K562 (cell line): ENCODE results near the gene C2orf69. TPM values are rescaled to one million over a fixed set of nuclear protein-coding genes. Genes with fewer than 3 reads are reported as not detected.

ENCODE experiments used
- ATAC-seq: fragments of 200-7000 bp; cut with Tn5 transposase; 3 replicates; pipeline ENCODE4 v1.9.1; 2020; ENCODE audit warnings: moderate library complexity
- Bru-seq: library from RNA; stranded (reverse); fragments of 400-500 nt; gene quantifications from one replicate; lab custom pipeline; 2021; lab: Mats Ljungman, UMichigan
- BruChase-seq, 2 experiments: library from RNA; stranded (reverse); fragments of 400-500 nt; gene quantifications; one replicate each; lab custom pipeline; 2021; lab: Mats Ljungman, UMichigan
- BruUV-seq: library from RNA; stranded (reverse); fragments of 400-500 nt; replicated peaks from 2 replicates; lab custom pipeline; 2021; lab: Mats Ljungman, UMichigan
- CTCF ChIA-PET: fragments of 300-600 bp; formaldehyde crosslinking; extraction: SDS; loops from one replicate; lab custom pipeline; 2021; ENCODE audit warnings: low intra/inter-chr PET ratio; lab: Yijun Ruan, JAX
- POLR2A ChIA-PET: fragments of 300-600, 350-650 bp; sonication (Branson Sonifier 250); formaldehyde crosslinking; extraction: SDS; loops from one replicate; lab custom pipeline; 2021; ENCODE audit warnings: antibody characterized with exemption, inconsistent platforms; lab: Yijun Ruan, JAX
- DNase-seq, 4 experiments: peaks; one replicate each; pipeline versions ENCODE4 v3.0.0 to v3.0.0-alpha.2; 2011 to 2018; ENCODE audit warnings: low spot score in 3 of 4, mixed read lengths in 3 of 4; ENCODE audit errors: extremely low read depth in 1 of 4
- FAIRE-seq: peaks from 2 replicates; lab custom pipeline; 2011; peaks lifted over from hg19 to GRCh38; lab: Jason Lieb, UNC
- H2AFZ ChIP-seq: 2 replicates; pipeline ENCODE4 v1.6.0; 2011; ENCODE audit warnings: low read depth, low read length, control low read depth, inconsistent platforms
- H3K27ac ChIP-seq: fragments of 200-600 bp; 3 replicates; pipeline ENCODE4 v1.8.0; 2011; ENCODE audit warnings: low read depth, mild to moderate bottlenecking, control low read depth, inconsistent platforms, low read length, moderate library complexity, mixed read lengths; ENCODE audit errors: extremely low read depth
- H3K27me3 ChIP-seq, 2 experiments: fragments of 300-600 bp in 1 of 2; 2 replicates in 1 of 2; 3 replicates in 1 of 2; pipeline versions ENCODE4 v1.6.0 to v1.8.0; 2011; ENCODE audit warnings: inconsistent platforms in 2 of 2, low read length in 2 of 2, mild to moderate bottlenecking in 1 of 2, mixed read lengths in 1 of 2, moderate library complexity in 1 of 2; ENCODE audit not compliant: control insufficient read depth in 2 of 2, insufficient read depth in 2 of 2
- H3K36me3 ChIP-seq: fragments of 300-600 bp; 3 replicates; pipeline ENCODE4 v1.8.0; 2011; ENCODE audit warnings: mild to moderate bottlenecking, low read length, inconsistent platforms; ENCODE audit not compliant: control insufficient read depth, insufficient read depth
- H3K4me1 ChIP-seq, 2 experiments: fragments of 200-600 bp in 1 of 2; replicated peaks in 1 of 2; 2 replicates in 1 of 2; 3 replicates in 1 of 2; pipeline versions ENCODE4 v1.5.1 to v1.8.0; 2011; ENCODE audit warnings: inconsistent platforms in 2 of 2, low read length in 2 of 2, mild to moderate bottlenecking in 1 of 2, mixed read lengths in 1 of 2, moderate library complexity in 1 of 2; ENCODE audit not compliant: control insufficient read depth in 2 of 2, insufficient read depth in 2 of 2
- H3K4me2 ChIP-seq: 2 replicates; pipeline ENCODE4 v1.6.1; 2011; ENCODE audit warnings: low read length, control low read depth, inconsistent platforms, mixed read lengths; ENCODE audit not compliant: insufficient read depth
- H3K4me3 ChIP-seq: fragments of 200-600 bp; sonication (generic), shearing (Covaris generic); 2 replicates; pipeline ENCODE4 v1.5.1; 2016; ENCODE audit warnings: control low read depth, inconsistent platforms
- H3K79me2 ChIP-seq: fragments of 200-600 bp; 3 replicates; pipeline ENCODE4 v1.8.0; 2011; ENCODE audit warnings: low read length, inconsistent platforms; ENCODE audit not compliant: control insufficient read depth, insufficient read depth
- H3K9ac ChIP-seq, 2 experiments: 2 replicates each; pipeline versions ENCODE4 v1.6.0 to v1.6.1; 2011; ENCODE audit warnings: low read depth in 2 of 2, low read length in 2 of 2, control low read depth in 1 of 2, inconsistent platforms in 1 of 2, mild to moderate bottlenecking in 1 of 2, mixed read lengths in 1 of 2; ENCODE audit not compliant: insufficient read depth in 1 of 2
- H3K9me1 ChIP-seq: one replicate; pipeline ENCODE4 v1.6.0; 2011; ENCODE audit warnings: inconsistent platforms, mild to moderate bottlenecking, low read length, moderate library complexity; ENCODE audit not compliant: control insufficient read depth, insufficient read depth
- H3K9me3 ChIP-seq: replicated peaks from 2 replicates; pipeline ENCODE4 v1.5.1; 2011; ENCODE audit warnings: low read depth, low read length, inconsistent platforms; ENCODE audit not compliant: control insufficient read depth, insufficient read depth
- H4K20me1 ChIP-seq: replicated peaks from 2 replicates; pipeline ENCODE4 v1.6.1; 2011; ENCODE audit warnings: low read length, inconsistent platforms, mixed read lengths; ENCODE audit not compliant: control insufficient read depth, insufficient read depth
- BCL6 ChIP-seq: fragments of 250-450 bp; sonication (Bioruptor Pico); IDR thresholded peaks from 2 replicates; pipeline ENCODE4 v1.4.0; 2020
- ETV1 ChIP-seq: fragments of 450-650 bp; conservative IDR thresholded peaks from 2 replicates; pipeline ENCODE4 v1.6.1; 2016; ENCODE audit warnings: missing genetic modification characterization, control low read depth, low read depth, missing compliant biosample characterization
- FOS ChIP-seq: IDR thresholded peaks from 3 replicates; pipeline ENCODE4 v1.6.1; 2011; ENCODE audit not compliant: insufficient read length; ENCODE audit errors: extremely low read depth
- MAZ ChIP-seq, 2 experiments: fragments of 450-650 bp in 1 of 2; sonication (generic) in 1 of 2; formaldehyde crosslinking; IDR thresholded peaks in 1 of 2; conservative IDR thresholded peaks in 1 of 2; 2 replicates each; pipeline versions ENCODE4 v1.4.0 to v1.5.0; 2020; ENCODE audit warnings: mild to moderate bottlenecking in 1 of 2, missing genetic modification reagents in 1 of 2
- MEF2D ChIP-seq: conservative IDR thresholded peaks from 2 replicates; pipeline ENCODE4 v1.6.1; 2016; ENCODE audit warnings: low read depth, missing genetic modification characterization, missing compliant biosample characterization
- NRF1 ChIP-seq, 2 experiments: fragments of 450-650 bp; IDR thresholded peaks in 1 of 2; conservative IDR thresholded peaks in 1 of 2; 2 replicates each; pipeline ENCODE4 v1.6.1; 2014; ENCODE audit warnings: mild to moderate bottlenecking in 2 of 2
- PKNOX1 ChIP-seq: fragments of 450-650 bp; IDR thresholded peaks from 2 replicates; pipeline ENCODE4 v1.6.1; 2016
- POLR2AphosphoS5 ChIP-seq: IDR thresholded peaks from 2 replicates; pipeline ENCODE4 v1.6.1; 2011; ENCODE audit warnings: mild to moderate bottlenecking, low read depth, low read length, moderate library complexity; ENCODE audit not compliant: control insufficient read depth, insufficient read depth
- RB1 ChIP-seq: fragments of 450-650 bp; IDR thresholded peaks from 2 replicates; pipeline ENCODE4 v1.6.1; 2017; ENCODE audit warnings: low read depth, mild to moderate bottlenecking
- TCF7 ChIP-seq: sonication (generic); IDR thresholded peaks from 2 replicates; pipeline ENCODE4 v1.6.1; 2016; ENCODE audit warnings: antibody characterized with exemption, borderline replicate concordance
- ZFX ChIP-seq: sonication (generic); formaldehyde crosslinking; IDR thresholded peaks from 2 replicates; pipeline ENCODE4 v1.8.0; 2022; ENCODE audit warnings: mild to moderate bottlenecking, missing genetic modification reagents, moderate library complexity
- WGBS: fragments of 100-300 bp; shearing (Covaris generic); methylation state at CpG from one replicate; pipeline ENCODE4 v1.1.6; 2016; ENCODE audit warnings: low coverage, mixed read lengths; ENCODE audit not compliant: insufficient coverage; ENCODE audit errors: missing lambda C conversion rate; 5-methylcytosine and 5-hydroxymethylcytosine counted together
- in situ Hi-C: fragments of 300-500 bp; cut with MboI; formaldehyde crosslinking; loops from 4 replicates; pipeline ENCODE4 v1.15.0; 2018; ENCODE audit warnings: inconsistent platforms, mixed read lengths
- intact Hi-C: fragments of 100-400 bp; cut with micrococcal nuclease; formaldehyde crosslinking; loops from 2 replicates; pipeline ENCODE4 v1.14.2; 2022
- long read RNA-seq, 3 experiments: library from polyadenylated mRNA in 2 of 3; library from RNA in 1 of 3; unstranded in 2 of 3; stranded (forward) in 1 of 3; transcript quantifications; one replicate each; pipeline ENCODE4 v2.0.0, GENCODE V29; 2019 to 2022
- polyA minus RNA-seq, 3 experiments: library from RNA; depleted of rRNA, polyadenylated mRNA; stranded (reverse); fragments of >200 nt; gene quantifications; 2 replicates each; pipeline ENCODE4 v1.2.3, GENCODE V29; 2011
- polyA plus RNA-seq, 8 experiments: library from polyadenylated mRNA; depleted of rRNA in 4 of 8; stranded (reverse) in 5 of 8; unstranded in 3 of 8; fragments of >200 nt; fragmentation: Nextera tagmentation in 2 of 8; fragmentation: Illumina TruSeq in 1 of 8; extraction: Ambion mirVana in 2 of 8; extraction: Trizol in 1 of 8; gene quantifications; 2 replicates each; pipeline versions ENCODE4 v1.2.1 to v1.2.3, GENCODE V29; 2011 to 2014; ENCODE audit warnings: inconsistent platforms in 1 of 8, missing spikeins in 1 of 8
- total RNA-seq, 7 experiments: library from RNA; depleted of rRNA in 6 of 7; stranded (reverse); fragments of >200 nt in 6 of 7; fragmentation: Illumina TruSeq in 2 of 7; extraction: Trizol in 2 of 7; gene quantifications; 2 replicates each; pipeline versions ENCODE4 v1.2.1 to v1.2.3, GENCODE V29; 2011 to 2021; ENCODE audit warnings: low replicate concordance in 1 of 7
- TF ChIP-seq, protein P1 (sequence below): fragments of 250-450 bp; sonication (Bioruptor Pico); IDR thresholded peaks from 2 replicates; pipeline ENCODE4 v1.8.0; 2022; ENCODE audit warnings: moderate library complexity, mild to moderate bottlenecking, inconsistent platforms

Gene C2orf69
- 2.5 and 10.7 TPM in 2 replicates for total RNA-seq (2011; cell fraction: chromatin; rRNA removed; ENCODE audit: low replicate concordance)
- total RNA-seq (2011; cell fraction: nucleolus; rRNA removed): 2.0 and 3.4 TPM in 2 replicates
- 5.7 and 10.3 TPM in 2 replicates for total RNA-seq (2011; cell fraction: nucleoplasm; rRNA removed)
- total RNA-seq (2014; rRNA removed): 4.0 and 6.2 TPM in 2 replicates
- 9.8 and 10.1 TPM in 2 replicates for total RNA-seq (2014; rRNA removed; fragmentation: Illumina TruSeq; extraction: Trizol)
- total RNA-seq (2015; rRNA removed; fragmentation: Illumina TruSeq; extraction: Trizol): 7.7 and 9.1 TPM in 2 replicates
- 7.4 and 8.5 TPM in 2 replicates for total RNA-seq (2021)
- polyA plus RNA-seq (2011; rRNA removed): 4.7 and 5.7 TPM in 2 replicates
- 2.0 and 3.4 TPM in 2 replicates for polyA plus RNA-seq (2011; cell fraction: cytosol; rRNA removed)
- polyA plus RNA-seq (2011; cell fraction: nucleus; rRNA removed): 2.2 and 2.6 TPM in 2 replicates
- polyA plus RNA-seq (2012): 4.5 and 6.5 TPM in 2 replicates
- polyA plus RNA-seq (2014; fragmentation: Illumina TruSeq; extraction: Trizol): 5.4 and 6.0 TPM in 2 replicates
- polyA plus RNA-seq (2014; fragmentation: Nextera tagmentation; extraction: Ambion mirVana): 1 to 10 TPM; 3.4 to 4.3 TPM
- polyA plus RNA-seq (2014; rRNA removed): 4.3 and 4.9 TPM in 2 replicates
- 5.1 and 6.6 TPM in 2 replicates for polyA minus RNA-seq (2011; rRNA and poly(A)+ RNA removed)
- 3.3 and 3.6 TPM in 2 replicates for polyA minus RNA-seq (2011; cell fraction: cytosol; rRNA and poly(A)+ RNA removed)
- polyA minus RNA-seq (2011; cell fraction: nucleus; rRNA and poly(A)+ RNA removed): 5.1 and 6.0 TPM in 2 replicates
- Bru-seq, nascent RNA: percentile 89 among the genes with signal in this experiment
- percentile 89 among the genes with signal in this experiment for BruChase-seq, experiment 1, labeled RNA remaining after a 2-hour chase
- percentile 88 among the genes with signal in this experiment for BruChase-seq, experiment 2, labeled RNA remaining after a 6-hour chase
- long read RNA-seq, experiment 1, transcript C2orf69-201 (2 exons, 3,728 nt): major isoform, 39 of 43 reads
- long read RNA-seq, experiment 1, partial matches to known transcripts: 0 of 43 reads
- long read RNA-seq, experiment 1, other reads (novel, unspliced or antisense): 4 of 43 reads
- long read RNA-seq, experiment 2, partial matches to known transcripts: 0 of 2 reads
- long read RNA-seq, experiment 2, other reads (novel, unspliced or antisense): 2 of 2 reads
- long read RNA-seq, experiment 3, transcript C2orf69-201 (2 exons, 3,728 nt): major isoform, 12 of 13 reads
- long read RNA-seq, experiment 3, partial matches to known transcripts: 0 of 13 reads
- long read RNA-seq, experiment 3, other reads (novel, unspliced or antisense): 1 of 13 reads

GRCh38 chr2:199911052-199911876 is at the start of gene C2orf69:
Gene C2orf69, plus strand, starts transcription at chr2:199911293. Its CDS starts 146 bp downstream, at chr2:199911439.
- Histone ChIP-seq H3K4me2 (peak within 1 kb of the TSS; percentile 96), H3K4me1 (peaks cover 3 to 10% of the 10 kb centered on the region in 2 experiments; a peak in 3 of 5 replicates), H3K9ac (peak within 1 kb of the TSS; percentile 91 to 99), H2AFZ (peak within 1 kb of the TSS; percentile 97), H3K9me1 (no peaks in the 10 kb centered on the region), H3K79me2 (peaks cover 46% of the 10 kb centered on the region), H3K27ac (peak within 1 kb of the TSS; percentile 95), H3K36me3 (peaks cover 25% of the 10 kb centered on the region; the same call in 2 of the 3 replicates), H3K27me3 (no peaks in the 10 kb centered on the region), H4K20me1 (no peaks in the 10 kb centered on the region), H3K4me3 (peak within 1 kb of the TSS; percentile 90), H3K9me3 (peaks cover 12% of the 10 kb centered on the region)
- peak; percentile 93 for ATAC-seq
- ChIA-PET POLR2A (interaction anchor here (0.7 to 1.5 kb wide), 2 partner anchors 12 to 14 kb away, joined by 3 to 10 read pairs; no protein-coding TSS in a partner anchor), CTCF (no interaction called here)
- under 1% methylated on average over 35 of the region's 85 CpGs for WGBS
- no TSS peak for BruUV-seq
- in situ Hi-C loops (no loop called here), intact Hi-C loops (no loop called here)
- FAIRE-seq: peak; percentile 99
- peak; percentile 87 to 97 (median 91) for DNase-seq
- TF ChIP-seq BCL6 (CRISPR knock-in tag): no peak
- no peak for TF ChIP-seq FOS
- TF ChIP-seq, protein P1, sequence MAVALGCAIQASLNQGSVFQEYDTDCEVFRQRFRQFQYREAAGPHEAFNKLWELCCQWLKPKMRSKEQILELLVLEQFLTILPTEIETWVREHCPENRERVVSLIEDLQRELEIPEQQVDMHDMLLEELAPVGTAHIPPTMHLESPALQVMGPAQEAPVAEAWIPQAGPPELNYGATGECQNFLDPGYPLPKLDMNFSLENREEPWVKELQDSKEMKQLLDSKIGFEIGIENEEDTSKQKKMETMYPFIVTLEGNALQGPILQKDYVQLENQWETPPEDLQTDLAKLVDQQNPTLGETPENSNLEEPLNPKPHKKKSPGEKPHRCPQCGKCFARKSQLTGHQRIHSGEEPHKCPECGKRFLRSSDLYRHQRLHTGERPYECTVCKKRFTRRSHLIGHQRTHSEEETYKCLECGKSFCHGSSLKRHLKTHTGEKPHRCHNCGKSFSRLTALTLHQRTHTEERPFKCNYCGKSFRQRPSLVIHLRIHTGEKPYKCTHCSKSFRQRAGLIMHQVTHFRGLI (CRISPR knock-in tag): no peak
- peak in 1 of 2 experiments; percentile 55 for TF ChIP-seq MAZ (CRISPR knock-in tag; conservative IDR thresholded peaks at IDR 0.05 in 1 of 2, IDR thresholded peaks at IDR 0.05 in 1 of 2)
- peak; percentile 24; the same call in 1 of the 2 replicates for TF ChIP-seq PKNOX1
- TF ChIP-seq RB1: peak; percentile 29; the same call in 1 of the 2 replicates
- TF ChIP-seq TCF7: no peak
- TF ChIP-seq MEF2D (tag): no peak
- peak; percentile 89 to 91 for TF ChIP-seq NRF1 (conservative IDR thresholded peaks at IDR 0.05 in 1 of 2, IDR thresholded peaks at IDR 0.05 in 1 of 2)
- TF ChIP-seq POLR2AphosphoS5: peak; percentile 60
- peak; percentile 94 for TF ChIP-seq ZFX (CRISPR knock-in tag)
- no peak for TF ChIP-seq ETV1 (tag)
